B cell (primary cell): Measurements from ENCODE around the gene CPNE4. TPM values are rescaled to one million over a fixed set of nuclear protein-coding genes. Genes with fewer than 3 reads are reported as not detected.

Experiments used
- ATAC-seq: fragments of 200-7000 bp; cut with Tn5 transposase; one replicate; pipeline ENCODE4 v1.10.0; 2021; ENCODE audit warnings: low read depth, mild to moderate bottlenecking, moderate number of reproducible peaks, moderate library complexity
- CTCF ChIA-PET: fragments of 350-600 bp; sonication (Branson Sonifier 250); formaldehyde crosslinking; loops from one replicate; lab custom pipeline; 2021; ENCODE audit warnings: antibody characterized with exemption, inconsistent platforms; lab: Charles Lee
- POLR2A ChIA-PET: fragments of 350-600 bp; sonication (Branson Sonifier 250); formaldehyde crosslinking; loops from one replicate; lab custom pipeline; 2021; ENCODE audit warnings: antibody characterized with exemption; lab: Charles Lee
- DNase-seq: peaks from one replicate; pipeline ENCODE4 v3.0.0; 2013
- H2AFZ ChIP-seq: 2 replicates; pipeline ENCODE4 v1.6.1; 2012; ENCODE audit warnings: mild to moderate bottlenecking, low read depth, low read length; ENCODE audit not compliant: insufficient read depth, poor library complexity, severe bottlenecking
- H3K27ac ChIP-seq, 2 donors: 1 replicate in 1 of 2; 2 replicates in 1 of 2; pipeline ENCODE4 v1.5.1; 2012 to 2013; ENCODE audit warnings: low read length in 2 of 2, mild to moderate bottlenecking in 2 of 2, moderate library complexity in 1 of 2
- H3K27me3 ChIP-seq, 4 experiments: fragments of 200-600 bp in 1 of 4; sonication (generic) in 1 of 4; replicated peaks in 1 of 4; 1 replicate in 2 of 4; 2 replicates in 2 of 4; pipeline versions ENCODE4 v1.6.1 to v1.7.0; 2013 to 2016; ENCODE audit warnings: low read length in 3 of 4, mild to moderate bottlenecking in 2 of 4, mixed read lengths in 1 of 4, moderate library complexity in 1 of 4; ENCODE audit not compliant: insufficient read depth in 4 of 4, control insufficient read depth in 3 of 4; ENCODE audit errors: control extremely low read depth in 1 of 4
- H3K36me3 ChIP-seq, 2 experiments: replicated peaks in 1 of 2; 1 replicate in 1 of 2; 2 replicates in 1 of 2; pipeline versions ENCODE4 v1.6.1 to v1.7.1; 2013; ENCODE audit warnings: low read length in 1 of 2; ENCODE audit not compliant: insufficient read depth in 2 of 2, control insufficient read depth in 1 of 2; ENCODE audit errors: control extremely low read depth in 1 of 2, extremely low read depth in 1 of 2
- H3K4me1 ChIP-seq, 2 donors: fragments of 200-600 bp in 1 of 2; sonication (generic) in 1 of 2; 1 replicate in 1 of 2; 2 replicates in 1 of 2; pipeline versions ENCODE4 v1.5.1 to v1.6.1; 2013 to 2017; ENCODE audit warnings: low read length in 2 of 2; ENCODE audit not compliant: control insufficient read depth in 2 of 2, insufficient read depth in 2 of 2
- H3K4me2 ChIP-seq: replicated peaks from 2 replicates; pipeline ENCODE3; 2012; ENCODE audit warnings: mild to moderate bottlenecking, low read depth, low read length; ENCODE audit not compliant: poor library complexity, severe bottlenecking
- H3K4me3 ChIP-seq, 5 experiments: fragments of 200-600 bp in 1 of 5; sonication (generic) in 1 of 5; 1 replicate in 3 of 5; 2 replicates in 2 of 5; pipeline versions ENCODE4 v1.5.1 to v1.7.0; 2011 to 2016; ENCODE audit warnings: low read length in 4 of 5, mild to moderate bottlenecking in 4 of 5, low read depth in 2 of 5, control low read depth in 1 of 5, moderate library complexity in 1 of 5; ENCODE audit not compliant: insufficient read depth in 1 of 5; ENCODE audit errors: control extremely low read depth in 1 of 5, extremely low read depth in 1 of 5
- H3K79me2 ChIP-seq: fragments of 200-600 bp; sonication (generic); one replicate; pipeline ENCODE4 v1.6.0; 2016; ENCODE audit warnings: low read length; ENCODE audit not compliant: control insufficient read depth, insufficient read depth
- H3K9ac ChIP-seq: fragments of 200-600 bp; sonication (generic); 2 replicates; pipeline ENCODE4 v1.6.1; 2017; ENCODE audit warnings: mild to moderate bottlenecking, low read length, moderate library complexity
- H3K9me3 ChIP-seq, 3 donors: one replicate each; pipeline versions ENCODE4 v1.6.1 to v1.7.1; 2013; ENCODE audit warnings: low read length in 2 of 3; ENCODE audit not compliant: control insufficient read depth in 2 of 3, insufficient read depth in 1 of 3; ENCODE audit errors: control extremely low read depth in 1 of 3
- H4K20me1 ChIP-seq: 2 replicates; pipeline ENCODE4 v1.6.0; 2012; ENCODE audit warnings: mild to moderate bottlenecking, low read length; ENCODE audit not compliant: insufficient read depth, control insufficient read depth, poor library complexity, severe bottlenecking
- H3K27ac Mint-ChIP-seq: one replicate; pipeline ENCODE4 v1.8.0; 2021; ENCODE audit warnings: mixed read lengths
- H3K27me3 Mint-ChIP-seq: one replicate; pipeline ENCODE4 v1.8.0; 2021; ENCODE audit warnings: mixed read lengths
- H3K4me1 Mint-ChIP-seq: one replicate; pipeline ENCODE4 v1.8.0; 2021; ENCODE audit warnings: mixed read lengths
- H3K4me3 Mint-ChIP-seq: one replicate; pipeline ENCODE4 v1.8.0; 2021; ENCODE audit warnings: mixed read lengths
- H3K9me3 Mint-ChIP-seq: one replicate; pipeline ENCODE4 v1.8.0; 2022; ENCODE audit warnings: mixed read lengths; ENCODE audit not compliant: insufficient read depth
- EZH2 ChIP-seq: IDR thresholded peaks from 2 replicates; pipeline ENCODE4 v1.6.1; 2012; ENCODE audit warnings: borderline replicate concordance, low read depth, mild to moderate bottlenecking, moderate library complexity, low read length; ENCODE audit not compliant: insufficient read depth, poor library complexity, severe bottlenecking
- WGBS: methylation state at CpG from one replicate; pipeline ENCODE4 v1.1.5; 2013; ENCODE audit warnings: missing lambda C conversion rate; ENCODE audit not compliant: insufficient coverage; 5-methylcytosine and 5-hydroxymethylcytosine counted together
- intact Hi-C: fragments of 100-400 bp; cut with micrococcal nuclease; formaldehyde crosslinking; loops from one replicate; pipeline ENCODE4 v1.10.0; 2022
- polyA plus RNA-seq: library from polyadenylated mRNA; depleted of rRNA; stranded (reverse); fragments of >200 nt; gene quantifications from 2 replicates; pipeline ENCODE4 v1.2.3, GENCODE V29; 2012
- total RNA-seq, 2 donors: library from RNA; stranded (reverse); fragments of 120-200 nt in 1 of 2; gene quantifications; 1 replicate in 1 of 2; 2 replicates in 1 of 2; pipeline versions ENCODE4 v1.2.3 to v1.2.4, GENCODE V29; 2013 to 2022
- TF ChIP-seq, protein P1 (sequence below): fragments of 200-600 bp; IDR thresholded peaks from one replicate; pipeline ENCODE4 v1.8.0; 2022; ENCODE audit warnings: antibody characterized with exemption, mild to moderate bottlenecking

The CPNE4 gene
- total and polyA plus RNA-seq, 2 donors (not counting 1 experiment from before 2014, with no cell fraction given), result not detected

GRCh38 chr3:131712662-131713061 lies 322.2 kb downstream of the CPNE4 start:
- ChIA-PET POLR2A (no interaction called here), CTCF (no interaction called here)
- Histone ChIP-seq H3K27me3 (no peaks in the 10 kb centered on the region), H4K20me1 (no peaks in the 10 kb centered on the region), H3K79me2 (no peaks in the 10 kb centered on the region), H3K4me1 (no peaks in the 10 kb centered on the region), H2AFZ (no peak overlapping the region), H3K9ac (no peak overlapping the region), H3K9me3 (no peaks in the 10 kb centered on the region), H3K4me2 (no peak overlapping the region), H3K27ac (no peak overlapping the region), H3K36me3 (no peaks in the 10 kb centered on the region), H3K4me3 (no peak overlapping the region)
- H3K27me3 Mint-ChIP-seq, result peaks cover 12% of the 10 kb centered on the region
- no peak for TF ChIP-seq EZH2
- TF ChIP-seq, protein P1, sequence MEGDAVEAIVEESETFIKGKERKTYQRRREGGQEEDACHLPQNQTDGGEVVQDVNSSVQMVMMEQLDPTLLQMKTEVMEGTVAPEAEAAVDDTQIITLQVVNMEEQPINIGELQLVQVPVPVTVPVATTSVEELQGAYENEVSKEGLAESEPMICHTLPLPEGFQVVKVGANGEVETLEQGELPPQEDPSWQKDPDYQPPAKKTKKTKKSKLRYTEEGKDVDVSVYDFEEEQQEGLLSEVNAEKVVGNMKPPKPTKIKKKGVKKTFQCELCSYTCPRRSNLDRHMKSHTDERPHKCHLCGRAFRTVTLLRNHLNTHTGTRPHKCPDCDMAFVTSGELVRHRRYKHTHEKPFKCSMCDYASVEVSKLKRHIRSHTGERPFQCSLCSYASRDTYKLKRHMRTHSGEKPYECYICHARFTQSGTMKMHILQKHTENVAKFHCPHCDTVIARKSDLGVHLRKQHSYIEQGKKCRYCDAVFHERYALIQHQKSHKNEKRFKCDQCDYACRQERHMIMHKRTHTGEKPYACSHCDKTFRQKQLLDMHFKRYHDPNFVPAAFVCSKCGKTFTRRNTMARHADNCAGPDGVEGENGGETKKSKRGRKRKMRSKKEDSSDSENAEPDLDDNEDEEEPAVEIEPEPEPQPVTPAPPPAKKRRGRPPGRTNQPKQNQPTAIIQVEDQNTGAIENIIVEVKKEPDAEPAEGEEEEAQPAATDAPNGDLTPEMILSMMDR, result no peak
- no peaks in the 10 kb centered on the region for H3K4me1 Mint-ChIP-seq
- DNase-seq, result no peak
- H3K4me3 Mint-ChIP-seq, result no peak overlapping the region
- H3K27ac Mint-ChIP-seq, result no peak overlapping the region
- intact Hi-C loops, result no loop called here
- no peak for ATAC-seq
- H3K9me3 Mint-ChIP-seq, result no peaks in the 10 kb centered on the region
- WGBS, result 78% methylated on average over 2 of the region's 3 CpGs

DNA sequence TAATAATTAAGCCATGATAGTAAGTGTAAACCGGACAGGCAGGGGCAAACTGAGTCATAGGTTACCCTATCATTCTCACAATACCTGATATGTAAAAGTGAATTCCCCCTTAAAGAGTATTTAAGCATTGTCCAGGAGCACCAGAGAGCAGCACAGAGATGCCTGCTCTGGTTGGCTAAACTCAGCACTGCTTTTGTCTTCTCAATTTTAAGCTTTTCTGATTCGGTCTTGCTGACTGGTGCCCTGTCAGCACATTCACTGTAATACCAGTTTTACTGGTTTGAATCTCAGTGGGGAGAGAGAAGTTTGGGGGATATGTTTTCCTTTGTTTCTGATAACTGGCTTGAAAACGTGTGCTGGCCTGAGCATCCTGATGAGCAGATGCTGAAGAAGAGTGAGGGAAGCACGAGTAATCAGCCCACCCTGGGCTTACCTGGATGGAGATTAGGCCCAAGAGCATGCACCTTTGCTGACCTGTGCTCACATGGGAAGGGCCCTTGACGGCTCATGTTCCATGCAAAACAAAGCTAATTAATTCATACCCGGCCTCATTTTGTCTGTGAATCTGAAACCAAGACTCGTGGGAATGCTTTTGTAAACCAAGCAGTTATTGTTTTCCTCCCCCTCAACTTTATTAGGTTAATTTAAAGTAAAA lies 323.6 kb downstream of the CPNE4 start:
- ChIA-PET POLR2A (no interaction called here), CTCF (no interaction called here)
- no peak overlapping the region for H3K4me2 ChIP-seq
- no peak for DNase-seq
- no peak overlapping the region for H3K4me3 Mint-ChIP-seq
- no peak overlapping the region for H3K9ac ChIP-seq
- H3K27ac ChIP-seq, result no peak overlapping the region
- no peaks in the 10 kb centered on the region for H3K36me3 ChIP-seq
- no peak overlapping the region for H3K4me3 ChIP-seq
- no peaks in the 10 kb centered on the region for H3K4me1 ChIP-seq
- no peak overlapping the region for H3K27ac Mint-ChIP-seq
- intact Hi-C loops, result no loop called here
- no peak for TF ChIP-seq EZH2
- TF ChIP-seq, protein P1, result no peak
- H3K9me3 ChIP-seq, result no peaks in the 10 kb centered on the region
- H3K27me3 Mint-ChIP-seq, result peaks cover 15% of the 10 kb centered on the region
- H3K79me2 ChIP-seq, result no peaks in the 10 kb centered on the region
- no peak for ATAC-seq
- no peaks in the 10 kb centered on the region for H4K20me1 ChIP-seq
- H3K4me1 Mint-ChIP-seq, result no peaks in the 10 kb centered on the region
- H2AFZ ChIP-seq, result no peak overlapping the region
- WGBS, result 87% methylated on average over 4 of the region's 7 CpGs
- H3K27me3 ChIP-seq, result no peaks in the 10 kb centered on the region
- H3K9me3 Mint-ChIP-seq, result no peaks in the 10 kb centered on the region
